Measurements from ENCODE around the gene HSBP1L1. TPM values are rescaled to one million over a fixed set of nuclear protein-coding genes. Genes with fewer than 3 reads are reported as not detected.

HSBP1L1 gene
- total and polyA plus RNA-seq, 2 of the 13 experiments (the other 11 are each of a cell fraction or from before 2014, with no cell fraction given) = 22.6 to 45.1 TPM

- no peak for TF ChIP-seq ZZZ3 (CRISPR knock-in tag; IDR thresholded peaks at IDR 0.05; ENCODE audit: borderline replicate concordance)
- no peak; the same call in 1 of the 2 replicates for TF ChIP-seq GTF3A (CRISPR knock-in tag; conservative IDR thresholded peaks at IDR 0.05)
- TF ChIP-seq ZNF768 (CRISPR knock-in tag; IDR thresholded peaks at IDR 0.05) = peak; percentile 46; the same call in 1 of the 2 replicates
- TF ChIP-seq ZNF138 (CRISPR knock-in tag; IDR thresholded peaks at IDR 0.05; ENCODE audit: low read depth) = 0 out of 2 replicates have a peak, but pooled peaks have one; percentile 26
- TF ChIP-seq, protein P1, sequence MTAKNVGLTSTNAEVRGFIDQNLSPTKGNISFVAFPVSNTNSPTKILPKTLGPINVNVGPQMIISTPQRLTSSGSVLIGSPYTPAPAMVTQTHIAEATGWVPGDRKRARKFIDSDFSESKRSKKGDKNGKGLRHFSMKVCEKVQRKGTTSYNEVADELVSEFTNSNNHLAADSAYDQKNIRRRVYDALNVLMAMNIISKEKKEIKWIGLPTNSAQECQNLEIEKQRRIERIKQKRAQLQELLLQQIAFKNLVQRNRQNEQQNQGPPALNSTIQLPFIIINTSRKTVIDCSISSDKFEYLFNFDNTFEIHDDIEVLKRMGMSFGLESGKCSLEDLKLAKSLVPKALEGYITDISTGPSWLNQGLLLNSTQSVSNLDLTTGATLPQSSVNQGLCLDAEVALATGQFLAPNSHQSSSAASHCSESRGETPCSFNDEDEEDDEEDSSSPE (CRISPR knock-in tag; IDR thresholded peaks at IDR 0.05) = no peak
- TF ChIP-seq, protein P2, sequence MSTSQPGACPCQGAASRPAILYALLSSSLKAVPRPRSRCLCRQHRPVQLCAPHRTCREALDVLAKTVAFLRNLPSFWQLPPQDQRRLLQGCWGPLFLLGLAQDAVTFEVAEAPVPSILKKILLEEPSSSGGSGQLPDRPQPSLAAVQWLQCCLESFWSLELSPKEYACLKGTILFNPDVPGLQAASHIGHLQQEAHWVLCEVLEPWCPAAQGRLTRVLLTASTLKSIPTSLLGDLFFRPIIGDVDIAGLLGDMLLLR (CRISPR knock-in tag; IDR thresholded peaks at IDR 0.05) = no peak
- no peak for TF ChIP-seq THAP11 (CRISPR knock-in tag; IDR thresholded peaks at IDR 0.05)
- peak; percentile 7; the same call in 1 of the 2 replicates for TF ChIP-seq HOXA5 (CRISPR knock-in tag; IDR thresholded peaks at IDR 0.05)
- no peak for TF ChIP-seq ZFP36 (IDR thresholded peaks at IDR 0.05; ENCODE audit: borderline replicate concordance, low read depth, low read length, partially characterized antibody)
- TF ChIP-seq KDM5A (IDR thresholded peaks at IDR 0.05; ENCODE audit: borderline replicate concordance, low read length) = peak; percentile 43; the same call in 1 of the 2 replicates
- TF ChIP-seq PRMT3 (CRISPR knock-in tag; IDR thresholded peaks at IDR 0.05; ENCODE audit: borderline replicate concordance, low read depth) = no peak
- TF ChIP-seq, protein P3, sequence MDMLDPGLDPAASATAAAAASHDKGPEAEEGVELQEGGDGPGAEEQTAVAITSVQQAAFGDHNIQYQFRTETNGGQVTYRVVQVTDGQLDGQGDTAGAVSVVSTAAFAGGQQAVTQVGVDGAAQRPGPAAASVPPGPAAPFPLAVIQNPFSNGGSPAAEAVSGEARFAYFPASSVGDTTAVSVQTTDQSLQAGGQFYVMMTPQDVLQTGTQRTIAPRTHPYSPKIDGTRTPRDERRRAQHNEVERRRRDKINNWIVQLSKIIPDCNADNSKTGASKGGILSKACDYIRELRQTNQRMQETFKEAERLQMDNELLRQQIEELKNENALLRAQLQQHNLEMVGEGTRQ (IDR thresholded peaks at IDR 0.05; ENCODE audit: low read depth, low read length) = no peak
- TF ChIP-seq, protein P3 (CRISPR knock-in tag; IDR thresholded peaks at IDR 0.05; ENCODE audit: borderline replicate concordance) = no peak
- peak; percentile 78; the same call in 1 of the 2 replicates for TF ChIP-seq ZNF776 (CRISPR knock-in tag; IDR thresholded peaks at IDR 0.05)
- TF ChIP-seq SKI (IDR thresholded peaks at IDR 0.05; ENCODE audit: partially characterized antibody) = no peak
- no peak for TF ChIP-seq POLR2G (IDR thresholded peaks at IDR 0.05; ENCODE audit: low read depth, low read length)
- TF ChIP-seq MYC (CRISPR knock-in tag; IDR thresholded peaks at IDR 0.05; ENCODE audit: borderline replicate concordance) = peak; percentile 96
- TF ChIP-seq ZBTB3 (CRISPR knock-in tag; IDR thresholded peaks at IDR 0.05; ENCODE audit: borderline replicate concordance, low read depth) = no peak
- TF ChIP-seq CC2D1A (CRISPR knock-in tag; IDR thresholded peaks at IDR 0.05) = 0 out of 2 replicates have a peak, but pooled peaks have one; percentile 13
- no peak for TF ChIP-seq ZNF550 (CRISPR knock-in tag; IDR thresholded peaks at IDR 0.05; ENCODE audit: borderline replicate concordance)
- TF ChIP-seq ZNF234 (CRISPR knock-in tag; conservative IDR thresholded peaks at IDR 0.05) = no peak
- TF ChIP-seq NFE2 (CRISPR knock-in tag; IDR thresholded peaks at IDR 0.05) = no peak
- no peak for TF ChIP-seq ZNF354B (CRISPR knock-in tag; IDR thresholded peaks at IDR 0.05)
- TF ChIP-seq TEAD2 (CRISPR knock-in tag; IDR thresholded peaks at IDR 0.05) = no peak
- TF ChIP-seq MEIS1 (CRISPR knock-in tag; IDR thresholded peaks at IDR 0.05; ENCODE audit: borderline replicate concordance) = 0 out of 2 replicates have a peak, but pooled peaks have one; percentile 47
- TF ChIP-seq FOXO1 (CRISPR knock-in tag; IDR thresholded peaks at IDR 0.05) = no peak; the same call in 1 of the 2 replicates
- TF ChIP-seq ZNF451 (CRISPR knock-in tag; IDR thresholded peaks at IDR 0.05) = no peak
- TF ChIP-seq SP5 (CRISPR knock-in tag; IDR thresholded peaks at IDR 0.05; ENCODE audit: borderline replicate concordance, low read depth) = no peak
These were observed 23.6 kb downstream of the HSBP1L1 start (continued) for GRCh38 chr18:79988071-79988450.

Data from HepG2 (cell line).